Activated naive CD8-positive, alpha-beta T cell treated with anti-CD3 and anti-CD28 coated beads for 36 hours (primary cell): Measurements from ENCODE around the gene PDE4B. TPM values are rescaled to one million over a fixed set of nuclear protein-coding genes. Genes with fewer than 3 reads are reported as not detected.

Source experiments
- DNase-seq: peaks from one replicate; pipeline ENCODE4 v3.0.0; 2021
- H3K27ac Mint-ChIP-seq: one replicate; pipeline ENCODE4 v1.8.0; 2022; ENCODE audit warnings: mild to moderate bottlenecking, moderate library complexity, mixed read lengths
- H3K27me3 Mint-ChIP-seq: one replicate; pipeline ENCODE4 v1.8.0; 2022; ENCODE audit warnings: mild to moderate bottlenecking, mixed read lengths
- H3K36me3 Mint-ChIP-seq: one replicate; pipeline ENCODE4 v1.8.0; 2021; ENCODE audit warnings: mild to moderate bottlenecking, mixed read lengths
- H3K4me1 Mint-ChIP-seq: one replicate; pipeline ENCODE4 v1.8.0; 2021; ENCODE audit warnings: mixed read lengths
- H3K4me3 Mint-ChIP-seq: one replicate; pipeline ENCODE4 v1.8.0; 2022; ENCODE audit warnings: mild to moderate bottlenecking, moderate library complexity, mixed read lengths
- H3K9me3 Mint-ChIP-seq: one replicate; pipeline ENCODE4 v1.8.0; 2022; ENCODE audit warnings: mixed read lengths
- total RNA-seq, 2 experiments: library from RNA; stranded (reverse); gene quantifications; one replicate each; pipeline ENCODE4 v1.2.3, GENCODE V29; 2021

The PDE4B gene
- 10 to 100 TPM; 22.3 to 24.6 TPM for total RNA-seq

DNA sequence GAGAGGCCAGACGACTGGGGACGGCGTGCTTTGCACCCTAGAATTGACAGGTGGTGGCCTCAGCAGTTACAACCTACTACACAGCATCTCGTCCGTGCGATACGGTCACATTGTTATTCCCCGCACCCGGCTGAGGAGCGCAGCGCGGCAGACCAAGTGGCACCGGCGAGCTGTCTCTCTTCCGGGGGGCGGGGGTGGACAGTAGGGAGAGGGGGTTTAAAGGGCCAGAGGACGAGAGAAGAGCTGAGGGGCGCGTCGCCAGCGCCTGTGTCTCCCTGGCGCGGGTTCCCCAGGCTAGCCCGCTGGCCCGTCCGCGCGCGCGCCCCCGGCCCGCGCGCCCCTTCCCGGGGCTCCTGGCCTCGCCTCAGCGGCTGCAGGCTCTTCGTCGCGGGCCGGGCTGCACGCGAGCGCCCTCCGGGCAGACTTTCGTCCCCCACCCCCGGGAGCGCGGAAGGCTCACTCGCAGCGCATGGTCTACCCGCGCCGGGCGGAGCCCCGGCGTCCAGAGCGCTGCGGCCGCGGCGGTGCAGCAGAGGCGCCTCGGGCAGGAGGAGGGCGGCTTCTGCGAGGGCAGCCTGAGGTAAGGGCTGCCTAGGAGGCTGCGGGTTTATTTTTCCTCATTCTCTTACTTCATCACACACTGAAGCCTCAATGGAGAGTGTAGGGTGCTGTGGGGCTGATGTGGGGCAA is at the start of gene PDE4B:
PDE4B (plus strand) TSS at position 227 of the 690 bp plus-strand sequence.
- Mint-ChIP-seq H3K36me3 (no peaks in the 10 kb centered on the region), H3K4me3 (no peak within 1 kb of the TSS), H3K9me3 (peaks cover 7% of the 10 kb centered on the region), H3K27ac (no peak within 1 kb of the TSS), H3K4me1 (no peaks in the 10 kb centered on the region), H3K27me3 (peaks cover 74% of the 10 kb centered on the region)
- DNase-seq: no peak

DNA sequence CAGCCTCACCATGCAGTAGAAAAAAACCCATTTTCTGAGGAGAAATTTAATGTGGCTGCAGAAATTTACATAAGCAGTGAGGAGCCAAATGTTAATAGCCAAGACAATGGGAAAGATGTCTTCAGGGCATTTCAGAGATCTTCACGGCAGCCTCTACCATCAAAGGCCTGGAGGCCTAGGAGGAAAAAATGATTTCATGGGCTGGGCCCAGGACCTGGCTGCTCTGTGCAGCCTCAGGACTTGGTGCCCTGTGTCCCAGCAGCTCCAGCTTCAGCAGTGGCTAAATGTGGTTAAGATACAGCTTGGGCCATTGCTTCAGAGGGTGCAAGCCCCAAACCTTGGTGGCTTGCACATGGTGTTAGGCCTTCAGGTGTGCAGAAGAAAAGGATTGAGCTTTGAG is 48.0 kb upstream of the PDE4B start:
- no peaks in the 10 kb centered on the region for H3K4me1 Mint-ChIP-seq
- H3K4me3 Mint-ChIP-seq: no peak overlapping the region

DNA sequence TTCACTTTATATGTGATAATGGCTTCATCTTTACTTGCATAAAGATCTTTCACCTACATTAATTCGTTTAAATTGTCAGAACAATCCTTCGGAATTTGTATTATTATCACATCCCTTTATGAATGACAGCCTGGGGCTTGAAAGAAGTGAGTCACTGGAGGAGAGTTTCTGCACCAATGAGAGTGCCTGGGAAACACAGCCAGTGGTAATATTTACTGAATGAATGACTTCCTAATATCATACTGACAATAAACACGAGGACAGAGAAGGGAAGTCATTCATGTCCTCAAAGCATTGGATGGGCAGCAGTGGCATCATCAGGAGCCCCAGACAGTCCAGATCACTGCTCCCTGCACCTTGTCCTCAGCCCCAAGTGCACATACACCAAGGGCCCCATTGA is 40.7 kb upstream of the PDE4B start:
- no peak overlapping the region for H3K4me3 Mint-ChIP-seq
- peaks cover 18% of the 10 kb centered on the region for H3K27me3 Mint-ChIP-seq
- H3K36me3 Mint-ChIP-seq: no peaks in the 10 kb centered on the region
- H3K27ac Mint-ChIP-seq: no peak overlapping the region
- no peaks in the 10 kb centered on the region for H3K9me3 Mint-ChIP-seq
- no peaks in the 10 kb centered on the region for H3K4me1 Mint-ChIP-seq
- no peak for DNase-seq

More for the DNA sequence above, 48.0 kb upstream of the PDE4B start:
- H3K36me3 Mint-ChIP-seq: no peaks in the 10 kb centered on the region
- no peak overlapping the region for H3K27ac Mint-ChIP-seq
- peaks cover 14% of the 10 kb centered on the region for H3K9me3 Mint-ChIP-seq
- no peak for DNase-seq
- peaks cover 17% of the 10 kb centered on the region for H3K27me3 Mint-ChIP-seq

DNA sequence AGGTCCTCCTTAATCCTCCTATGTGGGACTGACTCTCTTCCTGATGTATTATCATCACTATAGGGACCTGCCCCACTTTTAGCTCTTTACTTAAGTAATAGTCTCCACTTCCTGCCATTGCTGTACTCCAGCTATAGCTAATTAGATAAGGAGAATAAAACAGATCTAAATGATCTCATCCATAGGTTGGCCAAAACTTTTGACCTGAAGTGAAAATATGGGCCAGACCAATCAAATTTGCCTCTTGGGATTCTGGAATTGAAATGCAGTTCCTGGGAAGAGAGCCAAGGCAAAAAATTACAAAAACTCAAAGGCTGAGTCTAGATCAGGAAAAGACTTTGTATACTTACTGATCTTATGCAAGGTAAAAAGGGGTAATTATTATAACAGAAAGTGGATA is 36.1 kb upstream of the PDE4B start:
- Mint-ChIP-seq H3K27me3 (peaks cover 23% of the 10 kb centered on the region), H3K27ac (no peak overlapping the region), H3K36me3 (no peaks in the 10 kb centered on the region), H3K9me3 (no peaks in the 10 kb centered on the region), H3K4me3 (no peak overlapping the region), H3K4me1 (no peaks in the 10 kb centered on the region)
- no peak for DNase-seq

DNA sequence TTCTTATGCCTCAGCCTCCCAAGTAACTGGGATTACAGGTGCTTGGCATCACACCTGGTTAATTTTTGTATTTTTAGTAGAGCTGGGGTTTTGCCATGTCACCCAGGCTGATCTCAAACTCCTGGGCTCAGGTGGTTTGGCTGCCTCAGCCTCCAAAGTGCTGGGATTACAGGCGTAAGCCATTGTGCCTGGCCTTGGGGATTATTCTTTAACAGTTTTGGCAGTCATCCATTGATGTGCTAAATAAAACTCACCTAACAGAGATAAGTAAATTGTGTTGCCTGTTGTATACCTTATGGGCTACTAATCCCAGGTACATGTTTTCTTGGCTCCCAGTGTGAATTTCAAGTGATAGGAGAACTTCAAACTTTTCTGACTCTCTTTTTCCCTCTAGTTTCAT is 35.2 kb upstream of the PDE4B start:
- H3K27me3 Mint-ChIP-seq: peaks cover 23% of the 10 kb centered on the region
- no peaks in the 10 kb centered on the region for H3K36me3 Mint-ChIP-seq
- no peaks in the 10 kb centered on the region for H3K9me3 Mint-ChIP-seq
- H3K4me3 Mint-ChIP-seq: no peak overlapping the region
- no peak for DNase-seq
- no peak overlapping the region for H3K27ac Mint-ChIP-seq
- no peaks in the 10 kb centered on the region for H3K4me1 Mint-ChIP-seq

DNA sequence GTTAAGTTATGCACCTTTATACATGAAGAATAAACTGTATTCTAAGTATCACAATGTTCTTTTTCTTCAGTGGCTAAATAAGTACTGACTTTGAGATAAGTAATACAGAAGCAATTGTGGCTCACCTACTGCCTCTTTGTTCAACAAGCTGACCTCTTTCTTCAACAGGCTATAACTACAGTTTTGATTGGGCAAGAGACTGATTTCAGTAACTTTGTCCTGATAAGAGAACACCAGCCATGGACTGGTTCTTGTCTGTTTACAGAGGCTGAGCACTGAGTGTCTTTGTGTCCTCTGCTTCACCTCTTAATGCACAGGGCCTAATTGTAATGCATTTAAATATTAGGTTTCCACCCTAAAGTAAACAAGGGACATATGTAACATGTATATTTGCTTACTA is 34.6 kb upstream of the PDE4B start:
- Mint-ChIP-seq H3K27me3 (peaks cover 26% of the 10 kb centered on the region), H3K4me1 (no peaks in the 10 kb centered on the region), H3K4me3 (no peak overlapping the region), H3K9me3 (no peaks in the 10 kb centered on the region), H3K36me3 (no peaks in the 10 kb centered on the region), H3K27ac (no peak overlapping the region)
- DNase-seq: no peak

DNA sequence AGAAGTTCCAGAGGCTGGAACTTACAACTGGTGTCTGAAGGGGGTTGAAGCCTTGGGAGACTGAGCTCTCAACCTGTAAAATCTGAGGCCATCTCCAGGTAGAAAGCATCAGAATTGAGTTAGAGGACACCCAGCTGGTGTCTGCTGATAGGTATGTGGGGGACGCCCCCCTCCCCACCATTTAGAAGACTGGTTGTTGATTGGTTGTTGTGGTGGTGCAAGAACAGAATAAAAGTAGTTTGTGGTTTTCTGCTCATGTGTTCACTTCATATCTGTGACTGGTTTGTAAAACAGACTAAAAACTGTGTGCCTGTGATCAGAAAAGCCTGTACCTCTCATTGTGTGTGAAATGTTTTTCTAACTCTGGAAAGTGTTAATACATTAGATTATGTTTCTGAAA is 33.2 kb upstream of the PDE4B start:
- H3K4me1 Mint-ChIP-seq: no peaks in the 10 kb centered on the region
- H3K4me3 Mint-ChIP-seq: no peak overlapping the region
- H3K27ac Mint-ChIP-seq: no peak overlapping the region
- no peaks in the 10 kb centered on the region for H3K9me3 Mint-ChIP-seq
- peaks cover 20% of the 10 kb centered on the region for H3K27me3 Mint-ChIP-seq
- H3K36me3 Mint-ChIP-seq: no peaks in the 10 kb centered on the region
- DNase-seq: no peak

DNA sequence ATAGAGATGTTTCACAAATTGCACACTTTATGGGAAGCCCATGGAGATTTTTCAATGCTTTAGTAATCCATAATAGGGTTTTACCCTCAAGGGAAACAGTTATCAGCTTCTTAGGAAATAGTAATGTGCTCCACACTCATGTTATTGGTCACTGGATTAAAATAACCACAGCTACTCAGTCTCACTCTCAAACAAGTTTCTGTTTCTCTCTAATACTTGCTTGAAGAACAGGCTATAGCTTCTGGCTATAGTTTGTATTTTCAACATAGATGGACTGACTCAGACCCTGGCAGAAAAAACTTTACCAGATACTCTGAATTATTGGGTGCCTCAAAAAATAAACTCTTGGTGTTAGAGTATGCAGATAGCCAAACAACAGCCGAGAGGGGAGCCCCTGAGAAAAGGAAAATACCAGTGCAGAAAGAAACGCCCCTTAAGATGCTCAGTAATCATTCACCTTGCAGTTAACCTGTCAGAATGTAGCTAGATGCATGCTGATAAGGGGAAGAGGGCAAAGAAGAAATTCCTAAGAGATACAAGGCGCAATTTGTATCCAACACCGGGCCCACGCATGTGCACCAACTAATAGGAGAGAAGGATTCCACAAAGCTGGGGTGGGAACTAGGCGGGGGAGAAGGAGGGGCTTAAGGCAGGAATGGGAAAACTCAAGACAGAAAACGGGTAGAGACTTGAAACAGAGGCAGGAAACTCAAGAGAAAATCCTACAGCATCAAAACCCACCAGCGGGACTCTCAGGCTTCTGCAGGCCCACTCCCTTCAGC is 30.4 kb upstream of the PDE4B start:
- no peaks in the 10 kb centered on the region for H3K4me1 Mint-ChIP-seq
- no peak for DNase-seq
- peaks cover 22% of the 10 kb centered on the region for H3K27me3 Mint-ChIP-seq
- H3K4me3 Mint-ChIP-seq: no peak overlapping the region
- peaks cover 4% of the 10 kb centered on the region for H3K9me3 Mint-ChIP-seq
- no peaks in the 10 kb centered on the region for H3K36me3 Mint-ChIP-seq
- no peak overlapping the region for H3K27ac Mint-ChIP-seq

DNA sequence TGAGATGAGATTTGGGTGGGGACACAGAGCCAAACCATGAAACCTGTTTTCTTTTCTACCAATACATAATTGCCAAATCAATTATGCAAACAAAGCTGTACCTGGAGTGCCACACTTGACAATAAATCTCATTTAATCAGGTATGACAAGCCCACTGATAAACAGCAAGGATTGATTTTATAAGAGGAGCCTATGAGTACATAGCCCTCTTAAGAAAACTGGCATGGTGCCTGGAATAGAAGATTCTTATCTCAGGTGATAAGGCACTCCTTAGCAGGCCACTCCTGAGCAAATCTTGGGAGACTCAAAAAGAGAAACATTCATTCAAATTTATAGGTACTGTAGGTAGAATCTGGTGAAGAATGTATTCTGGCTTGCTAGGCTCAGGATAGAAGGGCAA is 28.6 kb upstream of the PDE4B start:
- H3K4me3 Mint-ChIP-seq: no peak overlapping the region

DNA sequence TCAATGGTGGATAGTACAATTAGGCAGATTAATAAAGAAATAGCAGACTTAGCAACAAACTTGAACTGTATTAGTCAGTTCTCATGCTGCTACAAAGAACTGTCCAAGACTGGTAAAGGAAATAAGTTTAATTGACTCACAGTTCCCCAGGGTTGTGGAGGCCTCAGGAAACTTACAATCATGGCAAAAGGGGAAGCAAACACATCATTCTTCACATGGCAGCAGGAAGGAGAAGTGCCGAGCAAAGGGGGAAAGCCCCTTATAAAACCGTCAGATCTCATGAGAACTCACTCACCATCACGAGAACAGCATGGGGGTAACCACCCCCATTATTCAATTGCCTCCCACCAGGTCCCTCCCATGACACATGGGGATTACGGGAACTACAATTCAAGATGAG is 27.1 kb upstream of the PDE4B start:
- Mint-ChIP-seq H3K4me3 (no peak overlapping the region), H3K36me3 (no peaks in the 10 kb centered on the region), H3K9me3 (peaks cover 4% of the 10 kb centered on the region), H3K27me3 (peaks cover 19% of the 10 kb centered on the region), H3K27ac (no peak overlapping the region), H3K4me1 (no peaks in the 10 kb centered on the region)
- no peak for DNase-seq

More for the DNA sequence above, 28.6 kb upstream of the PDE4B start:
- H3K27me3 Mint-ChIP-seq: peaks cover 19% of the 10 kb centered on the region
- no peaks in the 10 kb centered on the region for H3K4me1 Mint-ChIP-seq
- H3K27ac Mint-ChIP-seq: no peak overlapping the region
- no peak for DNase-seq
- peaks cover 4% of the 10 kb centered on the region for H3K9me3 Mint-ChIP-seq
- H3K36me3 Mint-ChIP-seq: no peaks in the 10 kb centered on the region

DNA sequence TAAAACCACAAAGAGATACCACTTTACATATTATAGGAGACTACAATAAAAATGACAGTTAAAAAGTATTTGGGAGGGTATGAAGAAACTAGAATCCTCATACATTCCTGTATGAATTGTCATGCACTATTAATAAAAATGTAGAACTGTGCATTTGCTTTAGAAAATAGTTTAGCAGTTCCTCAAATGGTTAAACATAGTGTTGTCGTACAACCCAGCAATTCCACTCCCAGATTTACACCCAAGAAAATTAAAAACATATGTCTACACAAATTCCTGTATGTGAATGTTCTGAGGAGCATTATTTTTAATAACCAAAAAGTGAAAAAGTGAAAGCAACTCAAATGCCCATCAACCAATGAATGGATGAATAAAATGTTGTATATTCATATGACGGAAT is 23.1 kb upstream of the PDE4B start:
- no peaks in the 10 kb centered on the region for H3K4me1 Mint-ChIP-seq
- peaks cover 4% of the 10 kb centered on the region for H3K9me3 Mint-ChIP-seq
- H3K36me3 Mint-ChIP-seq: no peaks in the 10 kb centered on the region
- H3K4me3 Mint-ChIP-seq: no peak overlapping the region
- H3K27ac Mint-ChIP-seq: no peak overlapping the region
- DNase-seq: no peak
- H3K27me3 Mint-ChIP-seq: peaks cover 14% of the 10 kb centered on the region

DNA sequence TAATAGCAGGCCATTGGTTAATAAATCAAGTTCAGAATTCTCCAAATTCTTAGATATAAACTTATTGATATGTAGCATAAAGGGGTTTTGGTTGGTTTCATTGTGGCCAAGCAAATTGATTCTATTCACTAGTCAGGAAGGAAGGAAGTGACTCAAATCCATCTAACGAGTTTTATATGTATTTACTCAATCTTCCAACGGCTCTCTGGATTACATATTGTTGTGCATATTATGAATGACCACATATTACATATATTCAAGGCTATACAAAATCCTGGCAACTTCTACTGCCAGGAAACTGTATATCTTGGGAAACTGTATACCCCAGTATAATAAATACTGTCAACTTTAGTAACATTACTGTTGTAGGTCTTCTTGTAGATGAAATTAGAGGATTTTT is 20.1 kb upstream of the PDE4B start:
- Mint-ChIP-seq H3K4me1 (no peaks in the 10 kb centered on the region), H3K27ac (no peak overlapping the region), H3K4me3 (no peak overlapping the region), H3K9me3 (no peaks in the 10 kb centered on the region), H3K27me3 (peaks cover 12% of the 10 kb centered on the region), H3K36me3 (no peaks in the 10 kb centered on the region)
- no peak for DNase-seq

DNA sequence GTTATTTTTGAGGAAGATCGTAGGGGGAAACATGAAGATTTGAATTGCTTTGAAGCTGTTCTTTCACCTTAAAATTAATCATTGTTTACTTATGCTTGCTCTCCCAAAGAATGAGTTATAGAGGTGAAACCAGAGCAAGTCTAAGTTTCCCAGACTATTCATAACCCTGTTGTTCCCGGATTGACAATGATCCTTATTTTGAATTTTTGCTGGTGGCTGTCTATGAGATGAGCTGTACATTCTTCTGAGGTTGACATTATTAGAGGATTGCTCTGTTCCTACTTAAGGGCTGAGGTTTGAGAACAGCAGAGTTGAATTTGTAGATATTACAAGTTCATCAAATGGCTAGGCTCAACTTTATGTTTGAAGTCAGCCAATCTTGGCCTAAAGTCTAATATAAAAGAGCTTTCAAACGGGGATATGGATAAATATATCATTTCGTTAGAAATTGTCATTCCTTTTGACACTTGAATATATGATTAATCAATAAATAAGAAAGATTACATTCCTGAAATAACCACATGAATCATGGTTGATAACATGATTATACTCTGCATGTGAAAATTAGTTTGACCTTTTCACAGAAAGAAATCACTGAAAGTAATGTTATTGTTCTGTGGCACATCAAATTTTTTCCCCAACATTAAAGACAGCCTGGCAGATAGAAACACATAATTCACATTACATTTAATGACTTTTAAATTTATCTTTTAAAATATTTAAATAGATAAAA is 19.1 kb upstream of the PDE4B start:
- no peaks in the 10 kb centered on the region for H3K4me1 Mint-ChIP-seq
- H3K36me3 Mint-ChIP-seq: no peaks in the 10 kb centered on the region
- no peaks in the 10 kb centered on the region for H3K9me3 Mint-ChIP-seq
- H3K27me3 Mint-ChIP-seq: peaks cover 15% of the 10 kb centered on the region
- no peak for DNase-seq
- H3K4me3 Mint-ChIP-seq: no peak overlapping the region
- H3K27ac Mint-ChIP-seq: no peak overlapping the region

DNA sequence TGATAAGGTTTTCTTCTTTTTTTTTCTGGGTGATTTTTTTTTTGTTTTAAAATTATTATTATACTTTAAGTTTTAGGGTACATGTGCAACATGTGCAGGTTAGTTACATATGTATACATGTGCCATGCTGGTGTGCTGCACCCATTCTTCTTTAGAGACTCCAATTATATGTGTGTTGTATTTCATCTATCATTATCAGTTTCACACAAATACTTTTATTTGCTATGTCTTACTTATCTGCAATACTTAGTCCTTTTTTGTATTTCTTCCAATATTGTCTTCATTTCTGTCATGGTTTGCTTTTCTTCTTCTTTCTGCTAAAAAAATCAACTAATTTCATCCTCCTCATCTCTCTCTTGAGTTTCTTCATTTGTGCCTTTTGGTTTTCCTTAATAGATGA is 3.9 kb upstream of the PDE4B start:
- no peak for DNase-seq
- peaks cover 7% of the 10 kb centered on the region for H3K9me3 Mint-ChIP-seq
- H3K27me3 Mint-ChIP-seq: peaks cover 42% of the 10 kb centered on the region
- H3K4me1 Mint-ChIP-seq: no peaks in the 10 kb centered on the region
- no peaks in the 10 kb centered on the region for H3K36me3 Mint-ChIP-seq
- H3K4me3 Mint-ChIP-seq: no peak overlapping the region
- H3K27ac Mint-ChIP-seq: no peak overlapping the region

DNA sequence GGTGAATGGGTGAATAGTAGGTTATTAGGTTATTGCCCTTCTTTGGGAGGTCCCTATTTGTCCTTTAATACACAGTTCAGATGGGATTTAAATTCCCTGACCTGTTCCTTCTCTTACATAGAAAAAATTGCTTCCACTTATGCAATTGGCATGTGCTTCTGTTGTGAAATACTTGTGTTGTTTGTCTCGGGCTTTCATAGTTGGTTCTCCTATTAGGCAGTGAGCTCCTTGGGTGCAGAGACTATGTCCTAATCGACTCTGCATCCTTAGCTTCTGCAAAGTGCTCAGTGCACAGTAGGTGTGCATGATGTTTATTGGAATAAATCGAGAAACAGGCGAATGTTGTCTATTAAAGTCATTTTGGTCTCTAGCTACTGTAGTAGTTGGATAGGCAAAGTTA is 1.3 kb upstream of the PDE4B start:
- Mint-ChIP-seq H3K4me3 (no peak overlapping the region), H3K36me3 (no peaks in the 10 kb centered on the region), H3K27ac (no peak overlapping the region), H3K4me1 (no peaks in the 10 kb centered on the region), H3K9me3 (peaks cover 7% of the 10 kb centered on the region), H3K27me3 (peaks cover 64% of the 10 kb centered on the region)
- DNase-seq: no peak
